Left renal pelvis (tissue), 4 donors: ENCODE measurements around the gene ANAPC4. TPM values are rescaled to one million over a fixed set of nuclear protein-coding genes. Genes with fewer than 3 reads are reported as not detected.

Source experiments
- DNase-seq, 4 donors: peaks; one replicate each; pipeline ENCODE4 v3.0.0-alpha.2; 2013; ENCODE audit warnings: low read depth in 4 of 4, low spot score in 3 of 4
- polyA plus RNA-seq, 4 donors: library from polyadenylated mRNA; unstranded; fragments of 120-200 nt; gene quantifications; one replicate each; pipeline ENCODE4 v1.2.1, GENCODE V29; 2013; ENCODE audit not compliant: insufficient read length in 4 of 4

ANAPC4 gene
- polyA plus RNA-seq, 4 donors = 34.5 to 61.3 (median 43.1) TPM

GRCh38 chr4:25467843-25468242, 90.8 kb downstream of the ANAPC4 start:
- no peak for DNase-seq

Other genes starting within 250 kb of the ANAPC4 start
- gene SEPSECS, start 216.8 kb upstream of the ANAPC4 start, polyA plus RNA-seq = 10 to 100 TPM; 10.7 to 20.7 (median 18.5) TPM
- 10 to 100 TPM; 14.1 to 22.6 (median 16.7) TPM for gene PI4K2B, start 143.2 kb upstream of the ANAPC4 start, polyA plus RNA-seq
- 10 to 100 TPM; 12.4 to 14.2 (median 12.7) TPM for gene ZCCHC4, start 64.5 kb upstream of the ANAPC4 start, polyA plus RNA-seq